CD14-positive monocyte (primary cell): Measurements from ENCODE around the gene TNPO3. TPM values are rescaled to one million over a fixed set of nuclear protein-coding genes. Genes with fewer than 3 reads are reported as not detected.
"Not testable (repeated sequence)": the region's sequence is repeated elsewhere in the genome, so short reads cannot be mapped to it uniquely, and the experiment has no call there.

ENCODE experiments used
- DNase-seq, 3 donors: peaks; one replicate each; pipeline ENCODE4 v3.0.0-alpha.2; 2011 to 2022
- H2AFZ ChIP-seq: 2 replicates; pipeline ENCODE4 v1.6.0; 2012; ENCODE audit warnings: mild to moderate bottlenecking, low read depth, low read length, inconsistent platforms; ENCODE audit not compliant: insufficient read depth, poor library complexity, severe bottlenecking
- H3K27ac ChIP-seq, 2 donors: 1 replicate in 1 of 2; 2 replicates in 1 of 2; pipeline ENCODE4 v1.5.1; 2012 to 2013; ENCODE audit warnings: low read length in 2 of 2, control low read depth in 1 of 2, inconsistent platforms in 1 of 2, low read depth in 1 of 2, mild to moderate bottlenecking in 1 of 2
- H3K27me3 ChIP-seq, 2 donors: one replicate each; pipeline versions ENCODE4 v1.6.0 to v1.6.1; 2011 to 2013; ENCODE audit warnings: low read length in 2 of 2; ENCODE audit not compliant: control insufficient read depth in 2 of 2, insufficient read depth in 2 of 2
- H3K36me3 ChIP-seq, 2 donors: replicated peaks in 1 of 2; 1 replicate in 1 of 2; 2 replicates in 1 of 2; pipeline versions ENCODE4 v1.5.1 to v1.6.1; 2012 to 2013; ENCODE audit warnings: low read length in 2 of 2, control low read depth in 1 of 2, inconsistent platforms in 1 of 2, mild to moderate bottlenecking in 1 of 2; ENCODE audit not compliant: insufficient read depth in 2 of 2, control insufficient read depth in 1 of 2
- H3K4me1 ChIP-seq, 2 donors: 1 replicate in 1 of 2; 2 replicates in 1 of 2; pipeline versions ENCODE4 v1.5.1 to v1.6.1; 2012 to 2013; ENCODE audit warnings: low read length in 2 of 2, control low read depth in 1 of 2, inconsistent platforms in 1 of 2, mild to moderate bottlenecking in 1 of 2, moderate library complexity in 1 of 2; ENCODE audit not compliant: insufficient read depth in 2 of 2, control insufficient read depth in 1 of 2
- H3K4me2 ChIP-seq: replicated peaks from 2 replicates; pipeline ENCODE3; 2012; ENCODE audit warnings: low read length, moderate library complexity, mild to moderate bottlenecking; ENCODE audit not compliant: poor library complexity, severe bottlenecking; ENCODE audit errors: extremely low read depth
- H3K4me3 ChIP-seq, 3 experiments: fragments of 200-600 bp in 1 of 3; sonication (generic) in 1 of 3; replicated peaks in 1 of 3; 1 replicate in 2 of 3; 2 replicates in 1 of 3; pipeline ENCODE4 v1.5.1; 2011 to 2013; ENCODE audit warnings: low read length in 3 of 3, mild to moderate bottlenecking in 3 of 3, control low read depth in 2 of 3, low read depth in 2 of 3, inconsistent platforms in 1 of 3, moderate library complexity in 1 of 3
- H3K79me2 ChIP-seq: 2 replicates; pipeline ENCODE4 v1.6.0; 2012; ENCODE audit warnings: mild to moderate bottlenecking, control low read depth, inconsistent platforms, low read length, moderate library complexity; ENCODE audit not compliant: insufficient read depth
- H3K9ac ChIP-seq: 2 replicates; pipeline ENCODE4 v1.6.0; 2017; ENCODE audit warnings: low read length, mild to moderate bottlenecking; ENCODE audit not compliant: insufficient read depth, poor library complexity, severe bottlenecking
- H3K9me3 ChIP-seq, 2 donors: replicated peaks in 1 of 2; 1 replicate in 1 of 2; 2 replicates in 1 of 2; pipeline versions ENCODE4 v1.5.1 to v1.6.1; 2012 to 2013; ENCODE audit warnings: low read length in 2 of 2, control low read depth in 1 of 2; ENCODE audit not compliant: control insufficient read depth in 1 of 2, insufficient read depth in 1 of 2
- H4K20me1 ChIP-seq: 2 replicates; pipeline ENCODE4 v1.6.0; 2012; ENCODE audit warnings: mild to moderate bottlenecking, low read length, control low read depth, moderate library complexity; ENCODE audit not compliant: insufficient read depth
- H3K27ac Mint-ChIP-seq, 7 donors: one replicate each; pipeline ENCODE4 v1.8.0; 2020; ENCODE audit warnings: mild to moderate bottlenecking in 7 of 7, mixed read lengths in 7 of 7, moderate library complexity in 6 of 7, inconsistent platforms in 2 of 7
- H3K27me3 Mint-ChIP-seq, 3 donors: one replicate each; pipeline ENCODE4 v1.8.0; 2021 to 2022; ENCODE audit warnings: low read depth in 3 of 3, mild to moderate bottlenecking in 3 of 3, mixed read lengths in 3 of 3, moderate library complexity in 3 of 3, inconsistent platforms in 1 of 3
- H3K36me3 Mint-ChIP-seq, 2 donors: one replicate each; pipeline ENCODE4 v1.8.0; 2020; ENCODE audit warnings: mixed read lengths in 2 of 2, inconsistent platforms in 1 of 2, mild to moderate bottlenecking in 1 of 2
- H3K4me1 Mint-ChIP-seq: one replicate; pipeline ENCODE4 v1.8.0; 2020; ENCODE audit warnings: mild to moderate bottlenecking, mixed read lengths
- H3K4me3 Mint-ChIP-seq, 2 donors: one replicate each; pipeline ENCODE4 v1.8.0; 2020; ENCODE audit warnings: mild to moderate bottlenecking in 2 of 2, mixed read lengths in 2 of 2, moderate library complexity in 1 of 2
- H3K9me3 Mint-ChIP-seq, 7 donors: one replicate each; pipeline ENCODE4 v1.8.0; 2020 to 2022; ENCODE audit warnings: mixed read lengths in 7 of 7, mild to moderate bottlenecking in 6 of 7, moderate library complexity in 6 of 7, inconsistent platforms in 2 of 7
- WGBS: methylation state at CpG from one replicate; pipeline ENCODE4 v1.1.5; 2013; ENCODE audit warnings: missing lambda C conversion rate; ENCODE audit not compliant: insufficient coverage; 5-methylcytosine and 5-hydroxymethylcytosine counted together
- intact Hi-C, 2 donors: fragments of 100-400 bp; cut with micrococcal nuclease; formaldehyde crosslinking; loops; one replicate each; pipeline versions ENCODE4 v1.15.0 to v1.15.1; 2023
- polyA plus RNA-seq, 3 donors: library from polyadenylated mRNA; depleted of rRNA in 1 of 3; unstranded in 2 of 3; stranded (reverse) in 1 of 3; fragments of 300-500 nt in 2 of 3; fragments of >200 nt in 1 of 3; fragmentation: Illumina TruSeq in 2 of 3; gene quantifications; 1 replicate in 2 of 3; 2 replicates in 1 of 3; pipeline ENCODE4 v1.2.3, GENCODE V29; 2012 to 2021
- TF ChIP-seq, protein P1 (sequence below): fragments of 200-600 bp; IDR thresholded peaks from one replicate; pipeline ENCODE4 v1.8.0; 2022; ENCODE audit warnings: antibody characterized with exemption, mild to moderate bottlenecking

Gene TNPO3
- polyA plus RNA-seq, 3 donors = 17.0 to 23.8 (median 19.7) TPM

DNA sequence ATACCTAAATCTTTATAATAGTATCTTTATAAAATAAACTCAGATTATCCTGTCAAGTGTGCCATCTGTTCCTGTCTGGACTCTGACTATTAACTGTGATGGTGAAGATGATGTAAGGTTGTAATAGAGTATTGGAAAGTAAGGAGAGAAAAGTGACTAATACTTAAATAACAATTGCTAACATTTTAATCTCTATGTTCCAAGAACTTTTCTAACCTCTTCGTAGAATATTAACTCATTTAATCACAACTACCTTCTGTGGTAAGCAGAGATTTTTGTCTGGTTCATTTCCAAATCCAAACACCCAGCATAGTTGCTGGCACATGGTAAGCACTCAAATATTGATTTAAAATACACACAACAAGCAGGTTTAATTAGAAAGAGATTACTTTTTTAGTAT is 2.5 kb downstream of the TNPO3 start:
- Mint-ChIP-seq H3K27ac (no peak overlapping the region), H3K27me3 (peaks cover 0 to 1% (median 0%) of the 10 kb centered on the region in 3 donors), H3K36me3 (peaks cover 16 to 29% of the 10 kb centered on the region in 2 donors), H3K4me3 (no peak overlapping the region), H3K4me1 (peaks cover 56% of the 10 kb centered on the region), H3K9me3 (no peaks in the 10 kb centered on the region)
- intact Hi-C loops = loop anchor here in 1 of 2 donors (5.0 kb wide), 1 partner anchor 40 kb away; no protein-coding TSS in a partner anchor
- no peak overlapping the region for H2AFZ ChIP-seq
- no peak overlapping the region for H3K4me2 ChIP-seq
- H3K27me3 ChIP-seq = no peaks in the 10 kb centered on the region
- peaks cover 0 to 25% of the 10 kb centered on the region in 2 donors for H3K36me3 ChIP-seq
- H3K4me1 ChIP-seq = peaks cover 14 to 25% of the 10 kb centered on the region in 2 donors
- peaks cover 75% of the 10 kb centered on the region for H3K79me2 ChIP-seq
- H3K9ac ChIP-seq = no peak overlapping the region
- no peak overlapping the region for H3K4me3 ChIP-seq
- TF ChIP-seq, protein P1, sequence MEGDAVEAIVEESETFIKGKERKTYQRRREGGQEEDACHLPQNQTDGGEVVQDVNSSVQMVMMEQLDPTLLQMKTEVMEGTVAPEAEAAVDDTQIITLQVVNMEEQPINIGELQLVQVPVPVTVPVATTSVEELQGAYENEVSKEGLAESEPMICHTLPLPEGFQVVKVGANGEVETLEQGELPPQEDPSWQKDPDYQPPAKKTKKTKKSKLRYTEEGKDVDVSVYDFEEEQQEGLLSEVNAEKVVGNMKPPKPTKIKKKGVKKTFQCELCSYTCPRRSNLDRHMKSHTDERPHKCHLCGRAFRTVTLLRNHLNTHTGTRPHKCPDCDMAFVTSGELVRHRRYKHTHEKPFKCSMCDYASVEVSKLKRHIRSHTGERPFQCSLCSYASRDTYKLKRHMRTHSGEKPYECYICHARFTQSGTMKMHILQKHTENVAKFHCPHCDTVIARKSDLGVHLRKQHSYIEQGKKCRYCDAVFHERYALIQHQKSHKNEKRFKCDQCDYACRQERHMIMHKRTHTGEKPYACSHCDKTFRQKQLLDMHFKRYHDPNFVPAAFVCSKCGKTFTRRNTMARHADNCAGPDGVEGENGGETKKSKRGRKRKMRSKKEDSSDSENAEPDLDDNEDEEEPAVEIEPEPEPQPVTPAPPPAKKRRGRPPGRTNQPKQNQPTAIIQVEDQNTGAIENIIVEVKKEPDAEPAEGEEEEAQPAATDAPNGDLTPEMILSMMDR = no peak
- H4K20me1 ChIP-seq = peaks cover 53% of the 10 kb centered on the region
- no CpG with 5 or more reads among the region's 1 CpG for WGBS
- no peak for DNase-seq
- no peaks in the 10 kb centered on the region for H3K9me3 ChIP-seq
- H3K27ac ChIP-seq = no peak overlapping the region

DNA sequence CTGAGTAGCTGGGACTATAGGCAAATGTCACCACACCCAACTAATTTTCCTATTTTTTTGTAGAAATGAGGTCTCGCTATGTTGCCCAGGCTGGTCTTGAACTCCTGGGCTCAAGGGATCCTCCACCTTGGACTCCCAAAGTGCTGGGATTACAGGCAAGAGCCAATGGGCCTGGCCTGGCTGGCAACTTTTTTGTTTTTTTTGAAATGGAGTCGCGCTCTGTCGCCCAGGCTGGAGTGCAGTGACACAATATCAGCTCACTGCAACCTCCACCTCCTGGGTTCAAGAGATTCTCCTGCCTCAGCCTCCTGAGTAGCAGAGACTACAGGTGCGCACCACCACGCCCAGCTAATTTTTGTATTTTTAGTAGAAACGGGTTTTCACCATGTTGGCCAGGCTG is 3.5 kb downstream of the TNPO3 start:
- H3K9ac ChIP-seq, H3K4me3 ChIP-seq, H3K27me3 ChIP-seq, H3K27ac ChIP-seq, H3K4me2 ChIP-seq, H3K9me3 ChIP-seq, H3K27me3 Mint-ChIP-seq, H2AFZ ChIP-seq, DNase-seq, H3K4me3 Mint-ChIP-seq, H3K9me3 Mint-ChIP-seq, H3K27ac Mint-ChIP-seq: not testable (repeated sequence)
- peaks cover 63% of the 10 kb centered on the region for H3K4me1 Mint-ChIP-seq
- Histone ChIP-seq H3K36me3 (peaks cover 0 to 35% of the 10 kb centered on the region in 2 donors), H3K4me1 (peaks cover 14 to 25% of the 10 kb centered on the region in 2 donors), H3K79me2 (peaks cover 85% of the 10 kb centered on the region), H4K20me1 (peaks cover 63% of the 10 kb centered on the region)
- WGBS = 98% methylated on average over 6 of the region's 7 CpGs
- H3K36me3 Mint-ChIP-seq = peaks cover 18 to 29% of the 10 kb centered on the region in 2 donors
- intact Hi-C loops = loop anchor here in 1 of 2 donors (5.0 kb wide), 1 partner anchor 41 kb away; no protein-coding TSS in a partner anchor
